GM21447 (cell line): Measurements from ENCODE around the gene PELI3.
"Not testable (repeated sequence)": the region's sequence is repeated elsewhere in the genome, so short reads cannot be mapped to it uniquely, and the experiment has no call there.

Source experiments
- ATAC-seq: cut with Tn5 transposase; IDR thresholded peaks from one replicate; pipeline ENCODE4 v1.9.1; 2021; ENCODE audit not compliant: unreplicated experiment

PELI3 gene

GRCh38 chr11:66466225-66467033, at the start of gene PELI3:
Gene PELI3, plus strand, starts transcription at chr11:66466905. Its CDS starts 1,224 bp downstream, at chr11:66468129.
- ATAC-seq: peak; percentile 74

- no peak for ATAC-seq
These were observed 49.7 kb upstream of the PELI3 start for GRCh38 chr11:66417000-66417399.

- no peak for ATAC-seq
These were observed 48.3 kb upstream of the PELI3 start for GRCh38 chr11:66418168-66418985.

GRCh38 chr11:66418986-66419308, 47.8 kb upstream of the PELI3 start:
- ATAC-seq: no peak

GRCh38 chr11:66419825-66420224, 46.9 kb upstream of the PELI3 start:
- ATAC-seq: no peak

GRCh38 chr11:66420671-66421476, 45.8 kb upstream of the PELI3 start, which contains the start of gene NPAS4:
Gene NPAS4, plus strand, starts transcription at chr11:66421035. Its CDS starts 145 bp downstream, at chr11:66421180.
- ATAC-seq: no peak

- ATAC-seq: no peak
These were observed 45.1 kb upstream of the PELI3 start for GRCh38 chr11:66421492-66422205.

GRCh38 chr11:66426314-66426713, 40.4 kb upstream of the PELI3 start:
- no peak for ATAC-seq

GRCh38 chr11:66428933-66429332, 37.8 kb upstream of the PELI3 start:
- ATAC-seq: no peak

- ATAC-seq: no peak
These were observed 36.6 kb upstream of the PELI3 start for GRCh38 chr11:66429983-66430602.

- not testable (repeated sequence) for ATAC-seq
These were observed 35.4 kb upstream of the PELI3 start for GRCh38 chr11:66431287-66431686.

- not testable (repeated sequence) for ATAC-seq
These were observed 34.8 kb upstream of the PELI3 start for GRCh38 chr11:66431871-66432329.

GRCh38 chr11:66432597-66432996, 34.1 kb upstream of the PELI3 start:
- ATAC-seq: no peak

- no peak for ATAC-seq
These were observed 28.7 kb upstream of the PELI3 start for GRCh38 chr11:66437979-66438503.

- ATAC-seq: peak; percentile 93
These were observed 27.9 kb upstream of the PELI3 start, which contains the start of gene MRPL11 for GRCh38 chr11:66438504-66439466. Gene MRPL11, minus strand, starts transcription at chr11:66438848. Its CDS starts 94 bp downstream, at chr11:66438754.

- ATAC-seq: not testable (repeated sequence)
These were observed 26.4 kb upstream of the PELI3 start for GRCh38 chr11:66440101-66440939.

- not testable (repeated sequence) for ATAC-seq
These were observed 25.8 kb upstream of the PELI3 start for GRCh38 chr11:66440940-66441282.

- no peak for ATAC-seq
These were observed 23.1 kb upstream of the PELI3 start for GRCh38 chr11:66443602-66444001.
